ENCODE data around the gene UBXN1. TPM values are rescaled to one million over a fixed set of nuclear protein-coding genes. Genes with fewer than 3 reads are reported as not detected.

The UBXN1 gene
- total RNA-seq, 1 experiment from 2014 or later: 135 TPM

DNA sequence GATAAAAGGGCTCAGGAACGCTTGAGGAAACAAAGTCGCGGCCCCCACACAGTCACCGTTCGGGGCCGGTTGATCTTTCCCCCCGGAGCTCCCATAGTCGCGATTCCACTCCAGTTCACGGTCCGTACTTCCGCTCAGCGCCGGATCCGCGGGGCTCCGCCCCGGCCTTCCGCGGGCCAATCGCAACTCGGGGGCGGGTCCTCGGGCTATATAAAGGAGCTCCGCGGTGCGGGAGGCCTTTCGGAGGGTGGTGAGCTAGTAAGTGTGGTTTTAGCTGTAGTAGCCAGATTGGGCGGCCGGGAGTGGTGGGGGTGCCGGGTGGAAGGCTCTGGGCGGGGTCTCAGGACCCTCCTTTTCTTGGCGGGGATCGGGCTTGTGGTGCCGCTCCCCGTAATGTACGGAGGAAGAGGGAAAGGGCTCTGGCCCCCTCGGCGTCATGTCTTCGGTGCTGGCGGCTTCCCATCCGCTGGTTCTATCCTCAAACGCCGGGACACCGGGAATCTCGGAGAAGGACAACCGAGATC is 13.7 kb downstream of the UBXN1 start, which contains the start of the genes C11orf98 and CSKMT (continued):
- TF ChIP-seq, protein P1, sequence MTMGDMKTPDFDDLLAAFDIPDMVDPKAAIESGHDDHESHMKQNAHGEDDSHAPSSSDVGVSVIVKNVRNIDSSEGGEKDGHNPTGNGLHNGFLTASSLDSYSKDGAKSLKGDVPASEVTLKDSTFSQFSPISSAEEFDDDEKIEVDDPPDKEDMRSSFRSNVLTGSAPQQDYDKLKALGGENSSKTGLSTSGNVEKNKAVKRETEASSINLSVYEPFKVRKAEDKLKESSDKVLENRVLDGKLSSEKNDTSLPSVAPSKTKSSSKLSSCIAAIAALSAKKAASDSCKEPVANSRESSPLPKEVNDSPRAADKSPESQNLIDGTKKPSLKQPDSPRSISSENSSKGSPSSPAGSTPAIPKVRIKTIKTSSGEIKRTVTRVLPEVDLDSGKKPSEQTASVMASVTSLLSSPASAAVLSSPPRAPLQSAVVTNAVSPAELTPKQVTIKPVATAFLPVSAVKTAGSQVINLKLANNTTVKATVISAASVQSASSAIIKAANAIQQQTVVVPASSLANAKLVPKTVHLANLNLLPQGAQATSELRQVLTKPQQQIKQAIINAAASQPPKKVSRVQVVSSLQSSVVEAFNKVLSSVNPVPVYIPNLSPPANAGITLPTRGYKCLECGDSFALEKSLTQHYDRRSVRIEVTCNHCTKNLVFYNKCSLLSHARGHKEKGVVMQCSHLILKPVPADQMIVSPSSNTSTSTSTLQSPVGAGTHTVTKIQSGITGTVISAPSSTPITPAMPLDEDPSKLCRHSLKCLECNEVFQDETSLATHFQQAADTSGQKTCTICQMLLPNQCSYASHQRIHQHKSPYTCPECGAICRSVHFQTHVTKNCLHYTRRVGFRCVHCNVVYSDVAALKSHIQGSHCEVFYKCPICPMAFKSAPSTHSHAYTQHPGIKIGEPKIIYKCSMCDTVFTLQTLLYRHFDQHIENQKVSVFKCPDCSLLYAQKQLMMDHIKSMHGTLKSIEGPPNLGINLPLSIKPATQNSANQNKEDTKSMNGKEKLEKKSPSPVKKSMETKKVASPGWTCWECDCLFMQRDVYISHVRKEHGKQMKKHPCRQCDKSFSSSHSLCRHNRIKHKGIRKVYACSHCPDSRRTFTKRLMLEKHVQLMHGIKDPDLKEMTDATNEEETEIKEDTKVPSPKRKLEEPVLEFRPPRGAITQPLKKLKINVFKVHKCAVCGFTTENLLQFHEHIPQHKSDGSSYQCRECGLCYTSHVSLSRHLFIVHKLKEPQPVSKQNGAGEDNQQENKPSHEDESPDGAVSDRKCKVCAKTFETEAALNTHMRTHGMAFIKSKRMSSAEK (CRISPR knock-in tag; IDR thresholded peaks at IDR 0.05; ENCODE audit: borderline replicate concordance): peak; percentile 56; the same call in 1 of the 2 replicates
- TF ChIP-seq OVOL2 (CRISPR knock-in tag; IDR thresholded peaks at IDR 0.05; ENCODE audit: borderline replicate concordance): 0 out of 2 replicates have a peak, but pooled peaks have one; percentile 24
- peak; percentile 89; the same call in 1 of the 2 replicates for TF ChIP-seq PRRX2 (CRISPR knock-in tag; IDR thresholded peaks at IDR 0.05)
- TF ChIP-seq, protein P2, sequence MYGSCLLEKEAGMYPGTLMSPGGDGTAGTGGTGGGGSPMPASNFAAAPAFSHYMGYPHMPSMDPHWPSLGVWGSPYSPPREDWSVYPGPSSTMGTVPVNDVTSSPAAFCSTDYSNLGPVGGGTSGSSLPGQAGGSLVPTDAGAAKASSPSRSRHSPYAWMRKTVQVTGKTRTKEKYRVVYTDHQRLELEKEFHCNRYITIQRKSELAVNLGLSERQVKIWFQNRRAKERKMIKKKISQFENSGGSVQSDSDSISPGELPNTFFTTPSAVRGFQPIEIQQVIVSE (CRISPR knock-in tag; IDR thresholded peaks at IDR 0.05; ENCODE audit: borderline replicate concordance): peak; percentile 88; the same call in 1 of the 2 replicates
- TF ChIP-seq TEAD4 (CRISPR knock-in tag; IDR thresholded peaks at IDR 0.05): peak; percentile 15; the same call in 1 of the 2 replicates
- no peak for TF ChIP-seq ZNF219 (CRISPR knock-in tag; IDR thresholded peaks at IDR 0.05; ENCODE audit: borderline replicate concordance)
- TF ChIP-seq, protein P3, sequence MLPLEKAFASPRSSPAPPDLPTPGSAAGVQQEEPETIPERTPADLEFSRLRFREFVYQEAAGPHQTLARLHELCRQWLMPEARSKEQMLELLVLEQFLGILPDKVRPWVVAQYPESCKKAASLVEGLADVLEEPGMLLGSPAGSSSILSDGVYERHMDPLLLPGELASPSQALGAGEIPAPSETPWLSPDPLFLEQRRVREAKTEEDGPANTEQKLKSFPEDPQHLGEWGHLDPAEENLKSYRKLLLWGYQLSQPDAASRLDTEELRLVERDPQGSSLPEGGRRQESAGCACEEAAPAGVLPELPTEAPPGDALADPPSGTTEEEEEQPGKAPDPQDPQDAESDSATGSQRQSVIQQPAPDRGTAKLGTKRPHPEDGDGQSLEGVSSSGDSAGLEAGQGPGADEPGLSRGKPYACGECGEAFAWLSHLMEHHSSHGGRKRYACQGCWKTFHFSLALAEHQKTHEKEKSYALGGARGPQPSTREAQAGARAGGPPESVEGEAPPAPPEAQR (CRISPR knock-in tag; IDR thresholded peaks at IDR 0.05): no peak
- TF ChIP-seq NFYB (CRISPR knock-in tag; conservative IDR thresholded peaks at IDR 0.05; ENCODE audit: low read depth): peak; percentile 80
- TF ChIP-seq, protein P4, sequence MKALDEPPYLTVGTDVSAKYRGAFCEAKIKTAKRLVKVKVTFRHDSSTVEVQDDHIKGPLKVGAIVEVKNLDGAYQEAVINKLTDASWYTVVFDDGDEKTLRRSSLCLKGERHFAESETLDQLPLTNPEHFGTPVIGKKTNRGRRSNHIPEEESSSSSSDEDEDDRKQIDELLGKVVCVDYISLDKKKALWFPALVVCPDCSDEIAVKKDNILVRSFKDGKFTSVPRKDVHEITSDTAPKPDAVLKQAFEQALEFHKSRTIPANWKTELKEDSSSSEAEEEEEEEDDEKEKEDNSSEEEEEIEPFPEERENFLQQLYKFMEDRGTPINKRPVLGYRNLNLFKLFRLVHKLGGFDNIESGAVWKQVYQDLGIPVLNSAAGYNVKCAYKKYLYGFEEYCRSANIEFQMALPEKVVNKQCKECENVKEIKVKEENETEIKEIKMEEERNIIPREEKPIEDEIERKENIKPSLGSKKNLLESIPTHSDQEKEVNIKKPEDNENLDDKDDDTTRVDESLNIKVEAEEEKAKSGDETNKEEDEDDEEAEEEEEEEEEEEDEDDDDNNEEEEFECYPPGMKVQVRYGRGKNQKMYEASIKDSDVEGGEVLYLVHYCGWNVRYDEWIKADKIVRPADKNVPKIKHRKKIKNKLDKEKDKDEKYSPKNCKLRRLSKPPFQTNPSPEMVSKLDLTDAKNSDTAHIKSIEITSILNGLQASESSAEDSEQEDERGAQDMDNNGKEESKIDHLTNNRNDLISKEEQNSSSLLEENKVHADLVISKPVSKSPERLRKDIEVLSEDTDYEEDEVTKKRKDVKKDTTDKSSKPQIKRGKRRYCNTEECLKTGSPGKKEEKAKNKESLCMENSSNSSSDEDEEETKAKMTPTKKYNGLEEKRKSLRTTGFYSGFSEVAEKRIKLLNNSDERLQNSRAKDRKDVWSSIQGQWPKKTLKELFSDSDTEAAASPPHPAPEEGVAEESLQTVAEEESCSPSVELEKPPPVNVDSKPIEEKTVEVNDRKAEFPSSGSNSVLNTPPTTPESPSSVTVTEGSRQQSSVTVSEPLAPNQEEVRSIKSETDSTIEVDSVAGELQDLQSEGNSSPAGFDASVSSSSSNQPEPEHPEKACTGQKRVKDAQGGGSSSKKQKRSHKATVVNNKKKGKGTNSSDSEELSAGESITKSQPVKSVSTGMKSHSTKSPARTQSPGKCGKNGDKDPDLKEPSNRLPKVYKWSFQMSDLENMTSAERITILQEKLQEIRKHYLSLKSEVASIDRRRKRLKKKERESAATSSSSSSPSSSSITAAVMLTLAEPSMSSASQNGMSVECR (CRISPR knock-in tag; IDR thresholded peaks at IDR 0.05; ENCODE audit: borderline replicate concordance): 0 out of 2 replicates have a peak, but pooled peaks have one; percentile 52
- no peak for TF ChIP-seq MXD4 (CRISPR knock-in tag; IDR thresholded peaks at IDR 0.05; ENCODE audit: borderline replicate concordance)
- TF ChIP-seq FOXK1 (CRISPR knock-in tag; IDR thresholded peaks at IDR 0.05): peak; percentile 46; the same call in 1 of the 2 replicates
- TF ChIP-seq HMGA2 (CRISPR knock-in tag; IDR thresholded peaks at IDR 0.05): peak; percentile 26; the same call in 1 of the 2 replicates
- 0 out of 2 replicates have a peak, but pooled peaks have one; percentile 46 for TF ChIP-seq CREM (CRISPR knock-in tag; IDR thresholded peaks at IDR 0.05)
- no peak for TF ChIP-seq NR2C2 (CRISPR knock-in tag; IDR thresholded peaks at IDR 0.05)
- TF ChIP-seq, protein P5, sequence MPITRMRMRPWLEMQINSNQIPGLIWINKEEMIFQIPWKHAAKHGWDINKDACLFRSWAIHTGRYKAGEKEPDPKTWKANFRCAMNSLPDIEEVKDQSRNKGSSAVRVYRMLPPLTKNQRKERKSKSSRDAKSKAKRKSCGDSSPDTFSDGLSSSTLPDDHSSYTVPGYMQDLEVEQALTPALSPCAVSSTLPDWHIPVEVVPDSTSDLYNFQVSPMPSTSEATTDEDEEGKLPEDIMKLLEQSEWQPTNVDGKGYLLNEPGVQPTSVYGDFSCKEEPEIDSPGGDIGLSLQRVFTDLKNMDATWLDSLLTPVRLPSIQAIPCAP (CRISPR knock-in tag; IDR thresholded peaks at IDR 0.05): peak; percentile 65; the same call in 1 of the 2 replicates
- TF ChIP-seq SMAD4 (CRISPR knock-in tag; IDR thresholded peaks at IDR 0.05): no peak
- peak; percentile 88 for TF ChIP-seq MYBL2 (CRISPR knock-in tag; IDR thresholded peaks at IDR 0.05)
- peak; percentile 11; the same call in 1 of the 2 replicates for TF ChIP-seq NFE2L1 (CRISPR knock-in tag; IDR thresholded peaks at IDR 0.05)
- TF ChIP-seq, protein P6, sequence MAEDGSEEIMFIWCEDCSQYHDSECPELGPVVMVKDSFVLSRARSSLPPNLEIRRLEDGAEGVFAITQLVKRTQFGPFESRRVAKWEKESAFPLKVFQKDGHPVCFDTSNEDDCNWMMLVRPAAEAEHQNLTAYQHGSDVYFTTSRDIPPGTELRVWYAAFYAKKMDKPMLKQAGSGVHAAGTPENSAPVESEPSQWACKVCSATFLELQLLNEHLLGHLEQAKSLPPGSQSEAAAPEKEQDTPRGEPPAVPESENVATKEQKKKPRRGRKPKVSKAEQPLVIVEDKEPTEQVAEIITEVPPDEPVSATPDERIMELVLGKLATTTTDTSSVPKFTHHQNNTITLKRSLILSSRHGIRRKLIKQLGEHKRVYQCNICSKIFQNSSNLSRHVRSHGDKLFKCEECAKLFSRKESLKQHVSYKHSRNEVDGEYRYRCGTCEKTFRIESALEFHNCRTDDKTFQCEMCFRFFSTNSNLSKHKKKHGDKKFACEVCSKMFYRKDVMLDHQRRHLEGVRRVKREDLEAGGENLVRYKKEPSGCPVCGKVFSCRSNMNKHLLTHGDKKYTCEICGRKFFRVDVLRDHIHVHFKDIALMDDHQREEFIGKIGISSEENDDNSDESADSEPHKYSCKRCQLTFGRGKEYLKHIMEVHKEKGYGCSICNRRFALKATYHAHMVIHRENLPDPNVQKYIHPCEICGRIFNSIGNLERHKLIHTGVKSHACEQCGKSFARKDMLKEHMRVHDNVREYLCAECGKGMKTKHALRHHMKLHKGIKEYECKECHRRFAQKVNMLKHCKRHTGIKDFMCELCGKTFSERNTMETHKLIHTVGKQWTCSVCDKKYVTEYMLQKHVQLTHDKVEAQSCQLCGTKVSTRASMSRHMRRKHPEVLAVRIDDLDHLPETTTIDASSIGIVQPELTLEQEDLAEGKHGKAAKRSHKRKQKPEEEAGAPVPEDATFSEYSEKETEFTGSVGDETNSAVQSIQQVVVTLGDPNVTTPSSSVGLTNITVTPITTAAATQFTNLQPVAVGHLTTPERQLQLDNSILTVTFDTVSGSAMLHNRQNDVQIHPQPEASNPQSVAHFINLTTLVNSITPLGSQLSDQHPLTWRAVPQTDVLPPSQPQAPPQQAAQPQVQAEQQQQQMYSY (CRISPR knock-in tag; IDR thresholded peaks at IDR 0.05): peak; percentile 84
- no peak for TF ChIP-seq ZNF317 (CRISPR knock-in tag; IDR thresholded peaks at IDR 0.05; ENCODE audit: borderline replicate concordance, low read depth)
- TF ChIP-seq SOX15 (CRISPR knock-in tag; IDR thresholded peaks at IDR 0.05): no peak
- TF ChIP-seq ZNF138 (CRISPR knock-in tag; conservative IDR thresholded peaks at IDR 0.05): no peak
